ENCODE results near the gene MRPL2. TPM values are rescaled to one million over a fixed set of nuclear protein-coding genes. Genes with fewer than 3 reads are reported as not detected.

MRPL2 gene
- total RNA-seq, 1 experiment from 2014 or later, result 123 TPM

DNA sequence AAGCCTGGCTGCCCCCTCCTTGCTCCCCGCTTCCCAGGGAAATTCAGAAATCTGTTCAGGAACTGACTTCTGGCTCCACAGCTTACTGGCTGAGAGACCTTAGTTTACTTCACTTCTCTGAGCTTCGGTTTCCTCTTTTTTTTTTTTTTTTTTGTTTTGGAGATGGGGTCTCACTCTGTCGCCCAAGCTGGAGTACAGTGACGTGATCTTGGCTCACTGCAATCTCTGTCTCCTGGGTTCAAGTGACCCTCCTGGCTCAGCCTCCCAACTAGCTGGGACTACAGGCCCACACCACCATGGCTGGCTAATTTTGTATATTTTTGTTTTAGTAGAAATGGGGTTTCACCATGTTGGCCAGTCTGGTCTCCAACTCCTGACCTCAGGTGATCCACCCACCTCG is 31.8 kb upstream of the MRPL2 start:
- H3K9me2 ChIP-seq (ENCODE audit: insufficient read depth), result no peaks in the 10 kb centered on the region
- no peak for ATAC-seq
- no TSS peak for BruUV-seq (replicated peaks)
- ChIA-PET POLR2A (interaction anchor here (2.5 kb wide), 1 partner anchor 15 kb away, joined by 8 read pairs; the partner anchor contains the start of gene PTK7), CTCF (no interaction called here), RAD21 (ENCODE audit: low non-redundant PET in 1 of 2, low total read pairs in 2 of 2, uncharacterized antibody in 2 of 2, unreplicated experiment in 2 of 2) (no interaction called here)
- H3K27me3 ChIP-seq (ENCODE audit: insufficient read depth, low read length), result no peaks in the 10 kb centered on the region
- no peak overlapping the region for H3K4me3 ChIP-seq (replicated peaks in 1 of 2; ENCODE audit: low read depth in 1 of 2, low read length in 2 of 2)
- no peak overlapping the region for H3K4me2 ChIP-seq (ENCODE audit: low read length)
- H3K9ac ChIP-seq (ENCODE audit: low read length), result no peak overlapping the region
- no peaks in the 10 kb centered on the region for H3K9me3 ChIP-seq (ENCODE audit: control insufficient read depth in 1 of 2, insufficient read depth in 1 of 2, low read depth in 1 of 2, low read length in 2 of 2)
- intact Hi-C loops (cut with micrococcal nuclease), result no loop called here
- peaks cover 82% of the 10 kb centered on the region for H3K79me2 ChIP-seq (ENCODE audit: insufficient read depth, low read length)
- no peaks in the 10 kb centered on the region; the same call in 1 of the 2 replicates for H4K20me1 ChIP-seq (ENCODE audit: insufficient read depth)
- TF ChIP-seq FOSL1 (IDR thresholded peaks at IDR 0.05; ENCODE audit: low read depth), result no peak
- TF ChIP-seq RAD21 (IDR thresholded peaks at IDR 0.05; ENCODE audit: low read depth), result no peak
- no peak for TF ChIP-seq POLR2AphosphoS5 (IDR thresholded peaks at IDR 0.05; ENCODE audit: low read depth, low read length)
- TF ChIP-seq CEBPB (IDR thresholded peaks at IDR 0.05; ENCODE audit: low read depth), result no peak
- no peak for TF ChIP-seq EZH2phosphoT487 (IDR thresholded peaks at IDR 0.05; ENCODE audit: borderline replicate concordance)
- no peak for TF ChIP-seq SIN3A (IDR thresholded peaks at IDR 0.05; ENCODE audit: low read depth)
- TF ChIP-seq JUND (IDR thresholded peaks at IDR 0.05), result no peak
- TF ChIP-seq EGR1 (IDR thresholded peaks at IDR 0.05; ENCODE audit: low read depth), result no peak
- TF ChIP-seq, protein P1, sequence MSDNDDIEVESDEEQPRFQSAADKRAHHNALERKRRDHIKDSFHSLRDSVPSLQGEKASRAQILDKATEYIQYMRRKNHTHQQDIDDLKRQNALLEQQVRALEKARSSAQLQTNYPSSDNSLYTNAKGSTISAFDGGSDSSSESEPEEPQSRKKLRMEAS (IDR thresholded peaks at IDR 0.05), result no peak
- TF ChIP-seq ZNF274 (IDR thresholded peaks at IDR 0.05; ENCODE audit: low read depth, low read length), result no peak
- TF ChIP-seq ELF1 (IDR thresholded peaks at IDR 0.05; ENCODE audit: borderline replicate concordance, low read depth), result no peak
- H2AFZ ChIP-seq (ENCODE audit: low read depth, low read length, poor library complexity, severe bottlenecking), result no peak overlapping the region
- H3K27ac ChIP-seq (ENCODE audit: low read depth, low read length), result peak overlapping the region; percentile 56
- H3K4me1 ChIP-seq (ENCODE audit: control insufficient read depth in 1 of 2, insufficient read depth in 2 of 2, low read length in 2 of 2), result peaks cover 32 to 80% of the 10 kb centered on the region in 2 experiments
- DNase-seq (ENCODE audit: low read depth, low spot score), result no peak
- H3K36me3 ChIP-seq (ENCODE audit: control insufficient read depth in 1 of 2, insufficient read depth in 2 of 2, low read length in 2 of 2), result no peaks in the 10 kb centered on the region

DNA sequence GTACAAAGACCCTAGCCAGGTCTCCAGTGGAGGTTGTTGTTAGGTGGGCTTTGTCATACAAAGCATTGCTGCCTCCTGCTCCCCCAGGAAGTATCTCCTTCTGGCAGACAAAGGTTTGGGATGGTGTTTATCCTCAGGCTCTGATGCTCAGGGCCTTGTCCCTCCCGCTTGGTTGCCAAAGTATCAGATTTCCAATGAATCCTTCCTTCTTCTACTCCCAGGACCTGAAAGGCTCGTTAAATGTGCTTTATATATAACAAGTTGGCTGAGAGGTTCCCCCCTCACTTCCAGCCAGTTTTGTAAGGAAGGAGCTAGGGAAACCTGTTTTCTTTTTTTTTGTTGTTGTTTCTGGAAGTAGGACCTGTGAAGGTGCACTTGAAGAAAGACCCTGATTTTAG is 31.3 kb upstream of the MRPL2 start:
- Histone ChIP-seq H3K27me3 (ENCODE audit: insufficient read depth, low read length) (no peaks in the 10 kb centered on the region), H2AFZ (ENCODE audit: low read depth, low read length, poor library complexity, severe bottlenecking) (no peak overlapping the region), H3K4me1 (ENCODE audit: control insufficient read depth in 1 of 2, insufficient read depth in 2 of 2, low read length in 2 of 2) (peaks cover 27 to 75% of the 10 kb centered on the region in 2 experiments), H3K9ac (ENCODE audit: low read length) (no peak overlapping the region), H3K4me3 (replicated peaks in 1 of 2; ENCODE audit: low read depth in 1 of 2, low read length in 2 of 2) (no peak overlapping the region), H3K79me2 (ENCODE audit: insufficient read depth, low read length) (peaks cover 86% of the 10 kb centered on the region), H3K4me2 (ENCODE audit: low read length) (peak overlapping the region; percentile 13), H3K27ac (ENCODE audit: low read depth, low read length) (peak overlapping the region; percentile 56), H3K9me2 (ENCODE audit: insufficient read depth) (no peaks in the 10 kb centered on the region), H4K20me1 (ENCODE audit: insufficient read depth) (no peaks in the 10 kb centered on the region; the same call in 1 of the 2 replicates), H3K9me3 (ENCODE audit: control insufficient read depth in 1 of 2, insufficient read depth in 1 of 2, low read depth in 1 of 2, low read length in 2 of 2) (no peaks in the 10 kb centered on the region), H3K36me3 (ENCODE audit: control insufficient read depth in 1 of 2, insufficient read depth in 2 of 2, low read length in 2 of 2) (no peaks in the 10 kb centered on the region)
- CTCF ChIA-PET, result no interaction called here
- RAD21 ChIA-PET (ENCODE audit: low non-redundant PET in 1 of 2, low total read pairs in 2 of 2, uncharacterized antibody in 2 of 2, unreplicated experiment in 2 of 2), result no interaction called here
- ATAC-seq, result no peak; the same call in 1 of the 2 replicates
- no TSS peak for BruUV-seq (replicated peaks)
- POLR2A ChIA-PET, result interaction anchor here (2.5 kb wide), 1 partner anchor 14 kb away, joined by 8 read pairs; the partner anchor contains the start of gene PTK7
- intact Hi-C loops (cut with micrococcal nuclease), result no loop called here
- DNase-seq (ENCODE audit: low read depth, low spot score), result no peak
- TF ChIP-seq POLR2AphosphoS5 (IDR thresholded peaks at IDR 0.05; ENCODE audit: low read depth, low read length), result no peak
- TF ChIP-seq, protein P2, sequence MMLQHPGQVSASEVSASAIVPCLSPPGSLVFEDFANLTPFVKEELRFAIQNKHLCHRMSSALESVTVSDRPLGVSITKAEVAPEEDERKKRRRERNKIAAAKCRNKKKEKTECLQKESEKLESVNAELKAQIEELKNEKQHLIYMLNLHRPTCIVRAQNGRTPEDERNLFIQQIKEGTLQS (IDR thresholded peaks at IDR 0.05), result no peak
- TF ChIP-seq EZH2 (IDR thresholded peaks at IDR 0.05), result no peak
- TF ChIP-seq, protein P3, sequence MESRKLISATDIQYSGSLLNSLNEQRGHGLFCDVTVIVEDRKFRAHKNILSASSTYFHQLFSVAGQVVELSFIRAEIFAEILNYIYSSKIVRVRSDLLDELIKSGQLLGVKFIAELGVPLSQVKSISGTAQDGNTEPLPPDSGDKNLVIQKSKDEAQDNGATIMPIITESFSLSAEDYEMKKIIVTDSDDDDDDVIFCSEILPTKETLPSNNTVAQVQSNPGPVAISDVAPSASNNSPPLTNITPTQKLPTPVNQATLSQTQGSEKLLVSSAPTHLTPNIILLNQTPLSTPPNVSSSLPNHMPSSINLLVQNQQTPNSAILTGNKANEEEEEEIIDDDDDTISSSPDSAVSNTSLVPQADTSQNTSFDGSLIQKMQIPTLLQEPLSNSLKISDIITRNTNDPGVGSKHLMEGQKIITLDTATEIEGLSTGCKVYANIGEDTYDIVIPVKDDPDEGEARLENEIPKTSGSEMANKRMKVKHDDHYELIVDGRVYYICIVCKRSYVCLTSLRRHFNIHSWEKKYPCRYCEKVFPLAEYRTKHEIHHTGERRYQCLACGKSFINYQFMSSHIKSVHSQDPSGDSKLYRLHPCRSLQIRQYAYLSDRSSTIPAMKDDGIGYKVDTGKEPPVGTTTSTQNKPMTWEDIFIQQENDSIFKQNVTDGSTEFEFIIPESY (IDR thresholded peaks at IDR 0.05; ENCODE audit: extremely low read depth, insufficient replicate concordance, low read length), result no peak
- no peak for TF ChIP-seq EZH2phosphoT487 (IDR thresholded peaks at IDR 0.05; ENCODE audit: borderline replicate concordance)
- no peak for TF ChIP-seq CBX3 (IDR thresholded peaks at IDR 0.05; ENCODE audit: low read depth)
- no peak for TF ChIP-seq POLR2A (IDR thresholded peaks at IDR 0.05; ENCODE audit: borderline replicate concordance, extremely low read depth, insufficient read depth, insufficient read length)
- no peak for TF ChIP-seq FOSL1 (IDR thresholded peaks at IDR 0.05; ENCODE audit: low read depth)
- no peak for TF ChIP-seq ELF1 (IDR thresholded peaks at IDR 0.05; ENCODE audit: borderline replicate concordance, low read depth)
- TF ChIP-seq, protein P4, sequence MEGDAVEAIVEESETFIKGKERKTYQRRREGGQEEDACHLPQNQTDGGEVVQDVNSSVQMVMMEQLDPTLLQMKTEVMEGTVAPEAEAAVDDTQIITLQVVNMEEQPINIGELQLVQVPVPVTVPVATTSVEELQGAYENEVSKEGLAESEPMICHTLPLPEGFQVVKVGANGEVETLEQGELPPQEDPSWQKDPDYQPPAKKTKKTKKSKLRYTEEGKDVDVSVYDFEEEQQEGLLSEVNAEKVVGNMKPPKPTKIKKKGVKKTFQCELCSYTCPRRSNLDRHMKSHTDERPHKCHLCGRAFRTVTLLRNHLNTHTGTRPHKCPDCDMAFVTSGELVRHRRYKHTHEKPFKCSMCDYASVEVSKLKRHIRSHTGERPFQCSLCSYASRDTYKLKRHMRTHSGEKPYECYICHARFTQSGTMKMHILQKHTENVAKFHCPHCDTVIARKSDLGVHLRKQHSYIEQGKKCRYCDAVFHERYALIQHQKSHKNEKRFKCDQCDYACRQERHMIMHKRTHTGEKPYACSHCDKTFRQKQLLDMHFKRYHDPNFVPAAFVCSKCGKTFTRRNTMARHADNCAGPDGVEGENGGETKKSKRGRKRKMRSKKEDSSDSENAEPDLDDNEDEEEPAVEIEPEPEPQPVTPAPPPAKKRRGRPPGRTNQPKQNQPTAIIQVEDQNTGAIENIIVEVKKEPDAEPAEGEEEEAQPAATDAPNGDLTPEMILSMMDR (IDR thresholded peaks at IDR 0.05 in 2 of 3, conservative IDR thresholded peaks at IDR 0.05 in 1 of 3; ENCODE audit: borderline replicate concordance in 1 of 3, insufficient read depth in 1 of 3, low read depth in 2 of 3, low read length in 2 of 3), result no peak
- TF ChIP-seq JUND (IDR thresholded peaks at IDR 0.05), result no peak

Measured in HCT116 (cell line).